ES-I3 (cell line): ENCODE measurements around the gene BCAP29.
"Not testable (repeated sequence)": the region's sequence is repeated elsewhere in the genome, so short reads cannot be mapped to it uniquely, and the experiment has no call there.

Source experiments
- H3K36me3 ChIP-seq: 2 replicates; pipeline ENCODE4 v1.6.1; 2013; ENCODE audit warnings: mild to moderate bottlenecking, low read length, control low read depth, moderate library complexity; ENCODE audit not compliant: insufficient read depth
- H3K4me1 ChIP-seq: 2 replicates; pipeline ENCODE4 v1.6.1; 2013; ENCODE audit warnings: mild to moderate bottlenecking, control low read depth, low read length; ENCODE audit not compliant: insufficient read depth
- H3K9ac ChIP-seq: 2 replicates; pipeline ENCODE4 v1.6.1; 2013; ENCODE audit warnings: low read depth, mild to moderate bottlenecking, low read length, moderate library complexity
- H3K9me3 ChIP-seq: 2 replicates; pipeline ENCODE4 v1.6.1; 2013; ENCODE audit warnings: mild to moderate bottlenecking, low read length, moderate library complexity; ENCODE audit not compliant: control insufficient read depth, insufficient read depth

The BCAP29 gene

GRCh38 chr7:107622429-107622828 lies 42.4 kb downstream of the BCAP29 start:
- H3K9ac ChIP-seq, result no peak overlapping the region
- no peaks in the 10 kb centered on the region for H3K9me3 ChIP-seq
- no peaks in the 10 kb centered on the region for H3K4me1 ChIP-seq
- no peaks in the 10 kb centered on the region for H3K36me3 ChIP-seq

DNA sequence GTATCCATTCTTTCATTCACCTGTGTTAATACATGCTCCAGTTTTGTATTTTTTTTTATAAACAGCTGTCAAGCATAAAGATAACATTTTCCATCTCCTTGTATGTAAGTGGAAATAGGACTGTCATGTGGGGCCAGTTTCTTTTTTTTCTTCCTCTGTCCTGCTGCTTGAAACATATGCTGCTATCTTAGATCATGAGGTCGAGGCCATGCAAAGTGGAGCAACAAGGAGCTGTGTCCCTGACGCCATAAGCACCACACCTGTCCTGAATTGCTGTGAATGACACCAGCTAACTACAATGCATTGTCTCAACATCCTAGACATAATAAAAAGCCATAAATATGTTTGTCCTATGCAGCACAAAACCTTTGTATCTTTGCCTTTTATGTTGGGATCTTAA lies 42.8 kb downstream of the BCAP29 start:
- no peaks in the 10 kb centered on the region for H3K36me3 ChIP-seq
- no peak overlapping the region for H3K9ac ChIP-seq
- H3K4me1 ChIP-seq, result no peaks in the 10 kb centered on the region
- no peaks in the 10 kb centered on the region for H3K9me3 ChIP-seq

GRCh38 chr7:107627002-107627401 lies 47.0 kb downstream of the BCAP29 start:
- H3K9ac ChIP-seq, result no peak overlapping the region
- H3K9me3 ChIP-seq, result no peaks in the 10 kb centered on the region
- no peaks in the 10 kb centered on the region for H3K36me3 ChIP-seq
- no peaks in the 10 kb centered on the region for H3K4me1 ChIP-seq

GRCh38 chr7:107628461-107629064 lies 48.5 kb downstream of the BCAP29 start:
- H3K9ac ChIP-seq, result no peak overlapping the region
- no peaks in the 10 kb centered on the region for H3K36me3 ChIP-seq
- H3K9me3 ChIP-seq, result no peaks in the 10 kb centered on the region
- no peaks in the 10 kb centered on the region for H3K4me1 ChIP-seq

- no peak overlapping the region for H3K9ac ChIP-seq
- no peaks in the 10 kb centered on the region for H3K36me3 ChIP-seq
- no peaks in the 10 kb centered on the region for H3K4me1 ChIP-seq
- no peaks in the 10 kb centered on the region for H3K9me3 ChIP-seq
Measured at GRCh38 chr7:107630342-107630741, 50.3 kb downstream of the BCAP29 start.

GRCh38 chr7:107631588-107632491 lies 51.8 kb downstream of the BCAP29 start:
- no peaks in the 10 kb centered on the region for H3K9me3 ChIP-seq
- no peaks in the 10 kb centered on the region for H3K4me1 ChIP-seq
- H3K36me3 ChIP-seq, result no peaks in the 10 kb centered on the region
- H3K9ac ChIP-seq, result no peak overlapping the region

GRCh38 chr7:107632492-107632865 lies 52.4 kb downstream of the BCAP29 start:
- H3K4me1 ChIP-seq, result no peaks in the 10 kb centered on the region
- H3K9me3 ChIP-seq, result no peaks in the 10 kb centered on the region
- no peaks in the 10 kb centered on the region for H3K36me3 ChIP-seq
- H3K9ac ChIP-seq, result no peak overlapping the region

DNA sequence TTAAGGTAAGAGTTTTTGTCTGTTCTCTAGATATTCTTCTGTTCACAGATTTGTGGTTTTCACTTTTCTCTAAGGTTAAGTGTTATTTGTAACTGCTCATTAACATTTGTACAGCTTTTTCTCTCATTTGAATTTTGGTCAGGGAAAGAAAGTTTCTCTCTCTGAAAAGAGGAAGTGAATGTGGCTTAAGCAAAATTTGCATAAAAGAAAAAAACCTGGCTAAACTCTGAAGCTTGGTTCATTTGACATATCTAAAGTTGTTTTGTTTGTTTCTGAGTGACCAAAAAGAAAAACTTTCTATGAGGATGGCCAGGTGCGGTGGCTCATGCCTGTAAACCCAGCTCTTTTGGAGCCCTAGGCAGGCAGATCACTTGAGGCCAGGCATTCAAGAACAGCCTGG lies 58.5 kb downstream of the BCAP29 start:
- H3K9me3 ChIP-seq, result no peaks in the 10 kb centered on the region
- no peaks in the 10 kb centered on the region for H3K36me3 ChIP-seq
- no peak overlapping the region for H3K9ac ChIP-seq

GRCh38 chr7:107639070-107639469 lies 59.0 kb downstream of the BCAP29 start:
- H3K36me3 ChIP-seq, H3K9me3 ChIP-seq, H3K9ac ChIP-seq, H3K4me1 ChIP-seq: not testable (repeated sequence)

More for the DNA sequence above, 58.5 kb downstream of the BCAP29 start:
- no peaks in the 10 kb centered on the region for H3K4me1 ChIP-seq

DNA sequence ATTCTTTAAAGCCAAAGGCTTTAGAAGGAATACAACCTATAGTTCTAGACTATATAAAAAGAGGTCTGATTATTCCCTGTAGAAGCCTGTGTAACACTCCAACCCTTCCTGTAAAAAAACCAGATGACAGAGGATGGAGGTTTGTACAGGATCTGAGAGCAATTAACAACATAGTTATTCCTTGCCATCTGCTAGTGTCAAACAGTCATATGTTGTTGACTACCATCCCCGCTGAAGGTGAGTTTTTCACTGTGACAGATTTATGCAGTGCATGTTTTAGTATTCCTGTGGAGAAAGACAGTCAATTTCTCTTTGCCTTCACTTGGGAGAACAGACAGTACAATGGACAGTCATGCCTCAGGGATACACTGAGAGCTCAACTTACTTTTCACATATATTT lies 61.6 kb downstream of the BCAP29 start:
- no peaks in the 10 kb centered on the region for H3K36me3 ChIP-seq
- no peaks in the 10 kb centered on the region for H3K4me1 ChIP-seq
- H3K9me3 ChIP-seq, result no peaks in the 10 kb centered on the region
- H3K9ac ChIP-seq, result no peak overlapping the region

DNA sequence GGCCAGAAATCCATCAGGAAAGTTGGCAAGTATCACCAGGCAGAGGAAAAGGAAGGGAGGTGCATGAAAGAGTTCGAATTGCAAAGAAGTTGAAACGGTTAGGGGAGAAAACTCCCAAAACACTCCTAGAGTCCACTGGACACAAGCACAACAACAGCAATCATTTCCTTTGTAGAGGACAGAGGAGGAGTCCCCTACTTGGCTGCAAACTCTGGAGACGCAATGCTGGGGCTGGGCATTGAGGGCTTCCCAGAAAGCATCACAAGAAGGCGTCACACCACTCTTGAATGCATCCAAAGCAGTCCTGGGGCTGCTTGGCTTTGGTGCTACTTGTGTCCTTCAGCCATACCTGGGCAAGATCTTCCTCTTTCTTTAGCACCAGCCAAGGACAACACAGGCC lies 62.5 kb downstream of the BCAP29 start:
- no peaks in the 10 kb centered on the region for H3K36me3 ChIP-seq
- no peaks in the 10 kb centered on the region for H3K4me1 ChIP-seq

DNA sequence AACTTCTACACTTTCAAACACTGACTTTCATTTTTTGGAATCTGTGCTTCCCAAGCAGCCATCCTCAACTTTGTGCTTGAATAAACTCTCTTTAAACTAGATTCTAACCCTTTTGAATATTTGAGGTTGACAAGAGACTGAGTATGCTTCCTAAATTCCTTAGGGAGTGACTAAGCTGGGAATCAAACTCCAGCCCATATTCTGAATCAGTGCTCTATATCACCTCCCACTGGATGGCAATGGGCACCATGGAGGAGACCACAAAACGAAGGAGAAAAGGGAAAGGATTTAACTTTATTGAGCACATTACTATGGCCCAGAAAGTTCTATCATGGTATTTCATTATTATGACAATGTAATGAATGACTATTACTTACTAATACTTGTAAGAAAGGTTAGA lies 63.4 kb downstream of the BCAP29 start:
- Histone ChIP-seq H3K9ac (no peak overlapping the region), H3K36me3 (no peaks in the 10 kb centered on the region), H3K4me1 (no peaks in the 10 kb centered on the region), H3K9me3 (no peaks in the 10 kb centered on the region)

More for the DNA sequence above, 62.5 kb downstream of the BCAP29 start:
- H3K9ac ChIP-seq, result no peak overlapping the region
- H3K9me3 ChIP-seq, result no peaks in the 10 kb centered on the region

- Histone ChIP-seq H3K9me3 (no peaks in the 10 kb centered on the region), H3K4me1 (no peaks in the 10 kb centered on the region), H3K9ac (no peak overlapping the region), H3K36me3 (no peaks in the 10 kb centered on the region)
Measured at GRCh38 chr7:107643938-107644308, 63.9 kb downstream of the BCAP29 start.

DNA sequence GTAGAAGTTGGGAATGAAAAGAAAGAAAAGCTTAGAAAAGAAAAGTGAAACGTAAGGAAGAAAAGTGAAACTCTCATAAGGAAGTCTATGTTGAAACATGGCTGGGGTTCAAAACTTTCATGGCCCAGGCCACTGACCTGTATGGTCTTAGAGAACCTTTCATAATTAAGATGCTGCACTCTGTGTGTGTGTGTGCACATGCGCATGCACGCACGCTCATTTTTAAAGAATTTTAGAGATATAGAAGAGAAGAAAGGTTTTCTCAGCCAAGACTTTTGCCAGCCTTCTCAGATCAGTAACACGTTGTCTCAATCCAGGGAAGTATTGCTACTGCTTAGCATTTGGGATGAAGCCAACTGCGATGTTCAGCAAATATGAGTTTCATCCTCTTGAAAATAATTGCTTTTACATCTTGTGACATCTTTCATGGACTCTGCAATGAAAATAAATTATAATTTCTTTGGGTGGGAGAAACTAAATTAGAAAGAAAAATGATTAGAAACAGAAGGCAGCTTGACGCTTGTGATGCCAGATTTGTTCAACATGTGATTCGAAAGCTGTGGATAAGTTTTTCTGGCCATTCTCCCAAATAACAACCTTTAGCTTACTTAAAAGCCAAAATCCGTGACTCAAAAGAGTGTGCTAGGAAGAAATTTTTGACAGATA lies 64.4 kb downstream of the BCAP29 start:
- no peaks in the 10 kb centered on the region for H3K9me3 ChIP-seq
- H3K9ac ChIP-seq, result no peak overlapping the region
- no peaks in the 10 kb centered on the region for H3K36me3 ChIP-seq
- H3K4me1 ChIP-seq, result no peaks in the 10 kb centered on the region

DNA sequence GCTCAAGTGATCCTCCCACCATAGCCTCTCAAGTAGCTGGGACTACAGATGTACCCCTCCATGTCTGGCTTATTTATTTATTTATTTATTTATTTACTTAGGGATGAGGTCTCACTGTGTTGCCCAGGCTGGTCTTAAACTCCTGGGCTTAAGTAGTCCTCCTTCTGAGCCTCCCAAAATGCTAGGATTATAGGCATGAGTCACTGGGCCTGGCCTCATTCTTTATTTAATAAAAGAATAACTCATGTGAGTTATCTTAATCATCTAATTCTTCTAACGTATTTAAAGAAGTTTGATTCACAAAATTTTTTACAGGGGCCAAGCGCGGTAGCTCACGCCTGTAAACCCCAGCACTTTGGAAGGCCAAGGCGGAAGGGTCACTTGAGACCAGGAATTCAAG lies 72.6 kb downstream of the BCAP29 start:
- H3K4me1 ChIP-seq, result no peaks in the 10 kb centered on the region
- H3K9me3 ChIP-seq, result no peaks in the 10 kb centered on the region
- no peak overlapping the region for H3K9ac ChIP-seq
- no peaks in the 10 kb centered on the region for H3K36me3 ChIP-seq
